Measurements from ENCODE around the gene INPP5F. TPM values are rescaled to one million over a fixed set of nuclear protein-coding genes. Genes with fewer than 3 reads are reported as not detected.

The INPP5F gene
- total and polyA plus RNA-seq, 2 experiments from 2014 or later: 8.5 to 10.9 TPM

- H3K9me2 ChIP-seq (ENCODE audit: insufficient read depth): no peaks in the 10 kb centered on the region
- H2AFZ ChIP-seq: no peak overlapping the region; the same call in 1 of the 2 replicates
- in situ Hi-C loops (cut with MboI): loop anchor here (10.0 kb wide), 1 partner anchor 167 kb away; no protein-coding TSS in a partner anchor
- H3K4me3 ChIP-seq: no peak overlapping the region
- peaks cover 9% of the 10 kb centered on the region for H3F3A ChIP-seq (ENCODE audit: insufficient read depth)
- H3K36me3 ChIP-seq (ENCODE audit: low read depth): no peaks in the 10 kb centered on the region
- DNase-seq: no peak
- H3K9me3 ChIP-seq (ENCODE audit: low read depth): no peaks in the 10 kb centered on the region
- no peak overlapping the region for H3K9ac ChIP-seq
- H3K27ac ChIP-seq: no peak overlapping the region
- H4K20me1 ChIP-seq (ENCODE audit: insufficient read depth): no peaks in the 10 kb centered on the region
- 97 to 100% methylated on average over 4 of the region's 4 CpGs for WGBS, 2 experiments (ENCODE audit: low coverage in 1 of 2, low lambda C conversion rate in 2 of 2, missing lambda C conversion rate in 2 of 2)
- no peak overlapping the region for H3K4me2 ChIP-seq (ENCODE audit: unreplicated experiment)
- no peaks in the 10 kb centered on the region for H3K79me2 ChIP-seq (ENCODE audit: insufficient read depth)
- no peaks in the 10 kb centered on the region for H3K27me3 ChIP-seq (replicated peaks; ENCODE audit: insufficient read depth)
- TF ChIP-seq EZH2 (IDR thresholded peaks at IDR 0.05; ENCODE audit: insufficient read depth, poor library complexity, severe bottlenecking) (no peak), EZH2phosphoT487 (IDR thresholded peaks at IDR 0.05; ENCODE audit: insufficient read depth, low read depth) (no peak)
- H3K4me1 ChIP-seq (ENCODE audit: insufficient read depth): peaks cover 9% of the 10 kb centered on the region; the same call in 1 of the 2 replicates
Measured at GRCh38 chr10:119688033-119688508, 37.8 kb upstream of the INPP5F start.

- H3K4me1 ChIP-seq (ENCODE audit: insufficient read depth): peaks cover 9% of the 10 kb centered on the region; the same call in 1 of the 2 replicates
- H3K9me3 ChIP-seq (ENCODE audit: low read depth): no peaks in the 10 kb centered on the region
- H2AFZ ChIP-seq: no peak overlapping the region
- no peaks in the 10 kb centered on the region for H4K20me1 ChIP-seq (ENCODE audit: insufficient read depth)
- no peak overlapping the region for H3K4me3 ChIP-seq
- H3K27ac ChIP-seq: no peak overlapping the region
- H3K9me2 ChIP-seq (ENCODE audit: insufficient read depth): no peaks in the 10 kb centered on the region
- no peaks in the 10 kb centered on the region for H3K27me3 ChIP-seq (replicated peaks; ENCODE audit: insufficient read depth)
- DNase-seq: no peak
- H3K79me2 ChIP-seq (ENCODE audit: insufficient read depth): no peaks in the 10 kb centered on the region
- in situ Hi-C loops (cut with MboI): loop anchor here (10.0 kb wide), 1 partner anchor 166 kb away; no protein-coding TSS in a partner anchor
- peaks cover 9% of the 10 kb centered on the region for H3F3A ChIP-seq (ENCODE audit: insufficient read depth)
- no peak overlapping the region for H3K9ac ChIP-seq
- H3K4me2 ChIP-seq (ENCODE audit: unreplicated experiment): no peak overlapping the region
- no peaks in the 10 kb centered on the region for H3K36me3 ChIP-seq (ENCODE audit: low read depth)
- TF ChIP-seq EZH2phosphoT487 (IDR thresholded peaks at IDR 0.05; ENCODE audit: insufficient read depth, low read depth): no peak
- no peak for TF ChIP-seq EZH2 (IDR thresholded peaks at IDR 0.05; ENCODE audit: insufficient read depth, poor library complexity, severe bottlenecking)
- WGBS, 2 experiments (ENCODE audit: low coverage in 1 of 2, low lambda C conversion rate in 2 of 2, missing lambda C conversion rate in 2 of 2): 94% methylated on average over 6 of the region's 6 CpGs
Measured at GRCh38 chr10:119689016-119689580, 36.8 kb upstream of the INPP5F start.

GRCh38 chr10:119691726-119692125 is 34.1 kb upstream of the INPP5F start:
- H2AFZ ChIP-seq: no peak overlapping the region
- peaks cover 7% of the 10 kb centered on the region; the same call in 1 of the 2 replicates for H3K4me1 ChIP-seq (ENCODE audit: insufficient read depth)
- 78 to 80% methylated on average over 3 of the region's 3 CpGs for WGBS, 2 experiments (ENCODE audit: low coverage in 1 of 2, low lambda C conversion rate in 2 of 2, missing lambda C conversion rate in 2 of 2)
- H3K4me3 ChIP-seq: no peak overlapping the region
- H3K27ac ChIP-seq: no peak overlapping the region
- H3K79me2 ChIP-seq (ENCODE audit: insufficient read depth): no peaks in the 10 kb centered on the region
- no peaks in the 10 kb centered on the region for H3K27me3 ChIP-seq (replicated peaks; ENCODE audit: insufficient read depth)
- in situ Hi-C loops (cut with MboI): no loop called here
- no peaks in the 10 kb centered on the region for H3K9me3 ChIP-seq (ENCODE audit: low read depth)
- H3K4me2 ChIP-seq (ENCODE audit: unreplicated experiment): no peak overlapping the region
- no peak for TF ChIP-seq EZH2 (IDR thresholded peaks at IDR 0.05; ENCODE audit: insufficient read depth, poor library complexity, severe bottlenecking)
- no peak for TF ChIP-seq EZH2phosphoT487 (IDR thresholded peaks at IDR 0.05; ENCODE audit: insufficient read depth, low read depth)
- H3K9me2 ChIP-seq (ENCODE audit: insufficient read depth): no peaks in the 10 kb centered on the region
- H3K36me3 ChIP-seq (ENCODE audit: low read depth): no peaks in the 10 kb centered on the region
- H3F3A ChIP-seq (ENCODE audit: insufficient read depth): peaks cover 7% of the 10 kb centered on the region
- no peaks in the 10 kb centered on the region for H4K20me1 ChIP-seq (ENCODE audit: insufficient read depth)
- DNase-seq: no peak
- no peak overlapping the region for H3K9ac ChIP-seq

GRCh38 chr10:119693262-119693957 is 32.4 kb upstream of the INPP5F start:
- no peaks in the 10 kb centered on the region for H3K4me1 ChIP-seq (ENCODE audit: insufficient read depth)
- WGBS, 2 experiments (ENCODE audit: low coverage in 1 of 2, low lambda C conversion rate in 2 of 2, missing lambda C conversion rate in 2 of 2): 58 to 74% methylated on average over 6 of the region's 6 CpGs
- no peak overlapping the region for H2AFZ ChIP-seq
- H3K36me3 ChIP-seq (ENCODE audit: low read depth): no peaks in the 10 kb centered on the region
- no peaks in the 10 kb centered on the region for H3F3A ChIP-seq (ENCODE audit: insufficient read depth)
- no peak for DNase-seq
- no peaks in the 10 kb centered on the region for H3K79me2 ChIP-seq (ENCODE audit: insufficient read depth)
- no peak overlapping the region for H3K4me2 ChIP-seq (ENCODE audit: unreplicated experiment)
- no peak overlapping the region for H3K4me3 ChIP-seq
- H4K20me1 ChIP-seq (ENCODE audit: insufficient read depth): no peaks in the 10 kb centered on the region
- TF ChIP-seq EZH2 (IDR thresholded peaks at IDR 0.05; ENCODE audit: insufficient read depth, poor library complexity, severe bottlenecking) (no peak), EZH2phosphoT487 (IDR thresholded peaks at IDR 0.05; ENCODE audit: insufficient read depth, low read depth) (no peak)
- in situ Hi-C loops (cut with MboI): no loop called here
- no peaks in the 10 kb centered on the region for H3K9me3 ChIP-seq (ENCODE audit: low read depth)
- H3K9me2 ChIP-seq (ENCODE audit: insufficient read depth): no peaks in the 10 kb centered on the region
- no peak overlapping the region for H3K9ac ChIP-seq
- H3K27ac ChIP-seq: no peak overlapping the region
- no peaks in the 10 kb centered on the region for H3K27me3 ChIP-seq (replicated peaks; ENCODE audit: insufficient read depth)
